Hepatocyte (in vitro differentiated cells): ENCODE data around the gene GFOD1. TPM values are rescaled to one million over a fixed set of nuclear protein-coding genes. Genes with fewer than 3 reads are reported as not detected.

ENCODE experiments used
- DNase-seq: peaks from one replicate; pipeline ENCODE4 v3.0.0-alpha.2; 2016; ENCODE audit warnings: low spot score
- H2AFZ ChIP-seq: fragments of 200-600 bp; sonication (generic); 2 replicates; pipeline ENCODE4 v1.6.0; 2016; ENCODE audit warnings: antibody characterized with exemption, mild to moderate bottlenecking
- H3K27ac ChIP-seq: fragments of 200-600 bp; sonication (generic); 2 replicates; pipeline ENCODE4 v1.5.1; 2016; ENCODE audit warnings: mild to moderate bottlenecking
- H3K27me3 ChIP-seq: fragments of 200-600 bp; sonication (generic); 2 replicates; pipeline ENCODE4 v1.6.1; 2016
- H3K36me3 ChIP-seq: fragments of 200-600 bp; sonication (generic); replicated peaks from 2 replicates; pipeline ENCODE4 v1.5.1; 2016; ENCODE audit warnings: low read depth; ENCODE audit not compliant: insufficient read depth
- H3K4me1 ChIP-seq: fragments of 200-600 bp; sonication (generic); 2 replicates; pipeline ENCODE4 v1.5.1; 2016; ENCODE audit warnings: mild to moderate bottlenecking, moderate library complexity; ENCODE audit not compliant: insufficient read depth
- H3K4me2 ChIP-seq: fragments of 200-600 bp; sonication (generic); 2 replicates; pipeline ENCODE4 v1.6.0; 2016
- H3K4me3 ChIP-seq: fragments of 200-600 bp; sonication (generic); 2 replicates; pipeline ENCODE4 v1.5.1; 2016; ENCODE audit warnings: mild to moderate bottlenecking
- H3K79me2 ChIP-seq: fragments of 200-600 bp; sonication (generic); 2 replicates; pipeline ENCODE4 v1.6.0; 2017; ENCODE audit warnings: mild to moderate bottlenecking
- H3K9me2 ChIP-seq: fragments of 200-600 bp; sonication (generic); replicated peaks from 2 replicates; pipeline ENCODE4 v1.6.0; 2017; ENCODE audit warnings: mild to moderate bottlenecking; ENCODE audit not compliant: insufficient read depth
- H3K9me3 ChIP-seq: fragments of 200-600 bp; sonication (generic); 2 replicates; pipeline ENCODE4 v1.5.1; 2016; ENCODE audit warnings: low read depth, mild to moderate bottlenecking
- H4K20me1 ChIP-seq: fragments of 200-600 bp; sonication (generic); 2 replicates; pipeline ENCODE4 v1.6.0; 2016; ENCODE audit warnings: mild to moderate bottlenecking; ENCODE audit not compliant: insufficient read depth, poor library complexity, severe bottlenecking
- CTCF ChIP-seq: fragments of 200-600 bp; sonication (generic); IDR thresholded peaks from 2 replicates; pipeline ENCODE4 v1.5.1; 2016; ENCODE audit warnings: antibody characterized with exemption, mild to moderate bottlenecking; ENCODE audit not compliant: poor library complexity
- EZH2 ChIP-seq: fragments of 200-600 bp; sonication (generic); IDR thresholded peaks from 2 replicates; pipeline ENCODE4 v1.6.1; 2016; ENCODE audit warnings: antibody characterized with exemption, mild to moderate bottlenecking, borderline replicate concordance
- EZH2phosphoT487 ChIP-seq: fragments of 200-600 bp; sonication (generic); IDR thresholded peaks from one replicate; pipeline ENCODE4 v1.6.1; 2018; ENCODE audit warnings: antibody characterized with exemption, mild to moderate bottlenecking, low read depth, moderate library complexity; ENCODE audit not compliant: unreplicated experiment, severe bottlenecking
- WGBS: methylation state at CpG from one replicate; pipeline ENCODE4 v1.1.6; 2016; ENCODE audit warnings: low lambda C conversion rate; ENCODE audit errors: missing lambda C conversion rate; 5-methylcytosine and 5-hydroxymethylcytosine counted together
- polyA plus RNA-seq: library from polyadenylated mRNA; unstranded; fragments of >200 nt; fragmentation: Nextera tagmentation; extraction: Ambion mirVana; gene quantifications from 2 replicates; pipeline ENCODE4 v1.2.1, GENCODE V29; 2016
- total RNA-seq: library from RNA; depleted of rRNA; stranded (reverse); fragments of >200 nt; gene quantifications from 2 replicates; pipeline ENCODE4 v1.2.3, GENCODE V29; 2014

GFOD1 gene
- total and polyA plus RNA-seq, 2 experiments from 2014 or later = 2.8 to 3.5 TPM

DNA sequence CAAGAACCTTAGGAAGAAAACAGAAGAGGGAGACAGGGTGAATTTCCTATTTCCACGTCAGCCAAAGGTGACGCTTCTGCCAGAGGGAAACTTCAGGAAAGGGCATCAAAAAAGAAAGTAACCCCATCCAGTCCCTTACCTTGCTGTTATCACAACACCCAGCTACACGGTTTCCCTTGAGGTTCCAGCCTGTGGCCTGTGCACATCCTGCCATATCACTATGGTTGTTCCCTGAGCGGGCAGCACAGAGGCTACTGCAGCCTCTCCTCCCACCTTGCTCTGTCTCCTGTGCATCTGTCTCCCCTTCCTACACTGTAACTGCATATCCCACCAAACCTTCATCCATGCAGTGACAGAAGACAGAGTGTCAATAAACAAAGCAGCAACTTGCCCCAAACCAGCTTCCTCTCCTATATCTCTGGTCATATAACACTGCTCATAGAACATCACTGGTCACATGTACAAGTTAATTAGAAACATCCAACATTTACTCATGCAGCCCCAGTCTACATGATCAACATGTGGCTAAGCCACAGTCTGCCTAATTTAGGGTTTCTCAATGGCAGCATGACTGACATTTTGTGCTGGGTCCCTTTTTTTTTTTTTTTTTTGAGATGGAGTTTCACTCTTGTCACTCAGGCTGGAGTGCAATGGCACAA is 54.7 kb downstream of the GFOD1 start:
- Histone ChIP-seq H3K9me2 (no peaks in the 10 kb centered on the region), H3K4me1 (no peaks in the 10 kb centered on the region), H3K27ac (no peak overlapping the region), H3K4me3 (no peak overlapping the region), H3K79me2 (no peaks in the 10 kb centered on the region), H2AFZ (no peak overlapping the region), H3K9me3 (no peaks in the 10 kb centered on the region), H3K4me2 (no peak overlapping the region), H3K36me3 (no peaks in the 10 kb centered on the region), H3K27me3 (no peaks in the 10 kb centered on the region), H4K20me1 (no peaks in the 10 kb centered on the region)
- WGBS = 86% methylated on average over 4 of the region's 4 CpGs
- DNase-seq = no peak
- no peak for TF ChIP-seq CTCF
- TF ChIP-seq EZH2 = no peak
- TF ChIP-seq EZH2phosphoT487 = no peak

DNA sequence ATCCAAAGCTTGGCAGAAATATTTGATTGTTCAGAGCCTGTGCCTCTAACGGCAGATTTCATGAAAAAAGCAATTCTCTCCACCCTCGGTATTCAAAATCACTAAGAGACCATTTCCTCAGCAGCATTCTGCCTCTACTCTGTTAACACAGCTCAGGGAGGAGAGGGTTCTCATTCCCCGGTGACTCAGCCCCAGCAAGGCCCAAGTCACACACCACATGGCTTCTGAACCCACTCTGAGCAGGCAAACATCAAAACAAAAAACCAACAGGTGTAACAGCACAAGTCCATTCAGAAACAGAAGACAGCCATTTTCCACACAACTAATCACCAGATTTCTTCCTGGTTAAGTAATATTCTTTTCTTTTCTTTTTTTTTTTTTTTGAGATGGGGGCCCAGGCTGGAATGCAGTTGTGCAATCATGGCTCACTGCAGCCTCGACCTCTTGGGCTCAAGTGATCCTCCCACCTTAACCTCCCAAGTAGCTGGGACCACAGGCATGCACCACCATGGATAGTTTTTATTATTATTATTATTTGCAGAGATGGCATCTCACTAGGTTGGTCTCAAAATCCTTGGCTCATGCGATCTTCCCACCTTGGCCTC is 55.4 kb downstream of the GFOD1 start:
- no peaks in the 10 kb centered on the region for H3K9me3 ChIP-seq
- no peak overlapping the region for H3K4me2 ChIP-seq
- H3K27ac ChIP-seq = no peak overlapping the region
- no peak overlapping the region for H2AFZ ChIP-seq
- no peaks in the 10 kb centered on the region for H3K79me2 ChIP-seq
- no peaks in the 10 kb centered on the region for H3K4me1 ChIP-seq
- DNase-seq = no peak
- H3K9me2 ChIP-seq = no peaks in the 10 kb centered on the region
- WGBS = 73% methylated on average over 5 of the region's 5 CpGs
- TF ChIP-seq EZH2phosphoT487 = no peak
- TF ChIP-seq EZH2 = no peak
- no peak for TF ChIP-seq CTCF
- no peak overlapping the region for H3K4me3 ChIP-seq
- H4K20me1 ChIP-seq = no peaks in the 10 kb centered on the region
- H3K27me3 ChIP-seq = no peaks in the 10 kb centered on the region
- no peaks in the 10 kb centered on the region for H3K36me3 ChIP-seq

DNA sequence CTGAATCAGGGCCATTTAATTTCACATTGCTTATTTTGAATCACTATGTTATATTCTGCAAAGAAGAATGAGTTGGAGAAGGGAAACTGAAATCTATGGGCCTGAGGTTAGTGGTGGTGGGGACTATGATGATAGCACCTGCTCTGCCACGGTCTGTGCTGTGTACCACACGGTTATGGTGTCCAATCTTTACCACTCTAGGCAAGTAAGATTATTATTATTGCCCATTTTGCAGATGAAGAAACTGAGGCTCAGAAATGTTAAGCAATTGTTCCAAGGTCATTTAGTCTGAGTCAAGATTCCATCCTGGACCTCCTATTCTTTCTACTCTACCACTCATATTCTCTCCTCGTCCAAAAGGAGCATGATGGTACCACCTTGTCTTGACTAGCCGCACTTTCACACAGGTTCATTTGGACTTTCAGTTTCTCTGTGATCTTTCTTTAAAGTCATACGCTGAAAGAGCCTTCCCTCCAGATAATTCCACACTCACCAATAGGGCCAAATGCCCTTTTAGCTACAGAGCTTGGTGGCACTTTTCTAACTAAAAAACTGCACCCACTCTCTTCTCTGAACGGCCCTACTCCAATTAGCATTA is 56.2 kb downstream of the GFOD1 start:
- no peak for DNase-seq
- Histone ChIP-seq H3K9me2 (no peaks in the 10 kb centered on the region), H3K27ac (no peak overlapping the region), H2AFZ (no peak overlapping the region), H3K4me3 (no peak overlapping the region), H3K4me2 (no peak overlapping the region), H3K4me1 (no peaks in the 10 kb centered on the region), H3K79me2 (no peaks in the 10 kb centered on the region), H3K27me3 (no peaks in the 10 kb centered on the region), H4K20me1 (no peaks in the 10 kb centered on the region), H3K9me3 (no peaks in the 10 kb centered on the region), H3K36me3 (no peaks in the 10 kb centered on the region)
- TF ChIP-seq CTCF (no peak), EZH2 (no peak), EZH2phosphoT487 (no peak)
- WGBS = 94% methylated on average over 6 of the region's 6 CpGs
